NCI-H82 treated with DMSO at 0.1 percent for 48 hours (cell line): Measurements from ENCODE around the gene ADAMTS12.
"Not testable (repeated sequence)": the region's sequence is repeated elsewhere in the genome, so short reads cannot be mapped to it uniquely, and the experiment has no call there.

Experiments
- DNase-seq: peaks from one replicate; lab custom pipeline; 2025; ENCODE audit not compliant: unreplicated experiment; lab: John Stamatoyannopoulos, UW

Gene ADAMTS12

DNA sequence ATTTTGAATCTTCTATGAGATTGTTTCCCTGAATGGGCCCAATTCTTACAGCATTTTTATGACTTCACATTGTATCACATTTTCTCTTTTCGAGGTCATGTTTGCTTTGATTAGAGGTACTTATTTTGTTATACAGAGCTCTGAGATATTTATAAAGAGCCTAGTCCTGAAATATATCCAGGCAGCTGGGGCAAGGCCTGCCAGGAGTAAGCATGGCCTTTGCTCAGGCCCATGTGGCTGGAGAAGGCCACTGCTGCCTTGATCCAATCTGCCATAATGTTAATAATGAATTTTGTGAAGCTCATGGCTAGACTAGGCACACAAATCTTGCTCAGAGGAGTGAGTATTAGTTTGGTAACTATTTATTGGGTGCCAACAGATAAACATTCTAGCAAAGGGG lies 355.0 kb downstream of the ADAMTS12 start:
- no peak for DNase-seq

DNA sequence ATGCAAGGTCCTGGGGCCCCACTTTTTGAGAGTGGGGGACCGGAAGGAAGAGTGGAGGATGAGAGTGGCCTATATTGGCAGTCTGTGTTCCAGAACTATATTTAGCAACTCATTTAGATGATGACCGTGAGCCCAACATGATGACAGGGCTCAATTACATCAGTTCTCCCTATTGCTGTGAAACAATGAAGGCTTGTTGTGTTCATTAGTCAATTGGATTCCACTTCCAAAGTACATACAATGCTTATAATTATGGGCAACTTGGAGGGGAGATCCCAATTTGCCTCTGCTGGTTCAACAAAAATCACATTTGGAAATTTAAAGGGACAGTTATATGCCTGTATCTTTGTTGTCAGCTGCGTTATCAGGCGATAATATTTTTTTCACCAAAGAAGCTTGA lies 360.0 kb downstream of the ADAMTS12 start:
- no peak for DNase-seq

DNA sequence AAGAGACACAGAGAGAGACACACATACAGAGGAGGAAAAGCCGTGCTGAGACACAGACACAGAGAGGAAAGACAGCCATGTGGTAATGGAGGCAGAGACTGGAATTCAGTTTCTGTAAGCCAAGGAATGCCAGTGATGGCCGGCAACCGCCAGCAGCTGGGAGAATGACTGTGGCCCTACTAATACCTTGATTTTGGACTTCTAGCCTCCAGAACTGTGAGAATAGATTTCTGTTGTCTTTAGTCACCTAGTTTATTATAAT lies 360.8 kb downstream of the ADAMTS12 start:
- DNase-seq: no peak

DNA sequence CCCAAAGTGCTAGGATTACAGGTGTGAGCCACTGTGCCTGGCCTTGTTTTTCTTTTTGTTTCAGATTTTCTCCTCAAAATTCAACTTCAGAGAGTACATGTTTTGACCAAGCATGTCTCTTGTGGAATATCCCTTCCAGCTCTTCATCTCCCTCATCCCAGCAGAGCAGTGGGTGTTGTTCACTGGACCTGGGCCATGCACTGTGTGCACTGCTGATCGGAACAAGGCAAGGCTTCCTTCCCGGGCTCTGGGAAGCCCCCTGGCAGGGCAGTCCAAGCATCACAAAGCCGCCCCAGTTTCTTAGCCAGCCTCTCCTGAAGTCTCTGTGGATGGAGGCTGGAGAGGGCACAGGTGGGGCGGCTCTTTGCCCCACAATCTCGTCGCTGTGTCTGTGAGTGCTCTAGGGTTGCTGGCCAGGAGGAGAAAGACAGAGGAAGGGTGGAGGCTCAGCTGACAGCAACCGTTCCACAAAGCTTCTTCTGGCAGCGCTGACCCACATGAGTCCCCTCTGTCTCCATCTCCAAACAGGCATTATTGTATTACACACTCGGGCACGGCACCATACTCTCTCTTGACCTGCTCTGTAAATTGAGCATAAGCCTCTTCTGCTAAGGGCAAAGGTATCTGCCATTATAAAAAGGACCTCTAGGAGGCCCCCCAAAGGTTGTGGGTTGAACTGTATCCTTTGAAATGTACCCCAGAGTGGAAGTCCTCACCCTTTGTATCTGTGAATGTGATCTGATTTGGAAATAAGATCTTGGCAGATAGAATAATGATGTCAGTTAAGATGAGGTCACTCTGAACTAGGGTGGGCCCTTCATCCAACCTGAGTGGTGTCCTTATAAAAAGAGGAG lies 361.4 kb downstream of the ADAMTS12 start:
- no peak for DNase-seq

DNA sequence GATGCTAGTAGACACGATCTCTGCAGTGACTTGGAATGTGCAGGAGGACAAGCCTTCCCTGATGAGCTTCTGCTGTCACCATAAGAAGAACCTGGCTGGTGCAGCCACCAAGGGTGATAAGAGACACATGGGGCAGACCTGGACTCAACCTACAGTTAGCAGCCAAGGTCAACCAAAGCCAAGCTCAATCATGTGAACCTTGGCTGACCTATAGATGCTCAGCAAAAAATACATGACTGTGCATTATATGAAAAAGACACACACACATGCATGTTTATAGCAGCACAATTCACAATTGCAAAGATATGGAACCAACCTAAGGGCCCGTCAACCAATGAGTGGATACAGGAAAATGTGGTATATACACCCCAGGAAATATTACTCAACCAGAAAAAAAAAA lies 364.1 kb downstream of the ADAMTS12 start:
- no peak for DNase-seq

DNA sequence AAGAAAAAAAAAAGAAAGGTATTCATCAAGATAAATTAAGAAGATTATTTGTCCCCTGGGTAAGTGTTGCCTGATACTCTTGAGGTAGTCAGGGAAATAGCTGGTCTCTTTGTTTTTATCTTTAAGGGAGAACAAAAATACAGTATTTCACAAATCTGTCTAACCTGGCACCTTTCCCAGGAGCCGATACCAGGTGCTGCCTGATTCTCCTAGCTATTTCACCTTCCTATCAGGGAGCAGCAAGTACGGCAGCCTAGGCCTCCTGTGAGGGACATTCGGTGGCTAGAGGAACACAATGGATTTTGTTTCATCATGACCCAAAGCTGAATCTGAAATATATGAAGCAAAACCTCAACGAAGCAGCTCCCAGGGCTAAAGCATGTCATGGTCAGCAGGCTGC lies 365.0 kb downstream of the ADAMTS12 start:
- no peak for DNase-seq

DNA sequence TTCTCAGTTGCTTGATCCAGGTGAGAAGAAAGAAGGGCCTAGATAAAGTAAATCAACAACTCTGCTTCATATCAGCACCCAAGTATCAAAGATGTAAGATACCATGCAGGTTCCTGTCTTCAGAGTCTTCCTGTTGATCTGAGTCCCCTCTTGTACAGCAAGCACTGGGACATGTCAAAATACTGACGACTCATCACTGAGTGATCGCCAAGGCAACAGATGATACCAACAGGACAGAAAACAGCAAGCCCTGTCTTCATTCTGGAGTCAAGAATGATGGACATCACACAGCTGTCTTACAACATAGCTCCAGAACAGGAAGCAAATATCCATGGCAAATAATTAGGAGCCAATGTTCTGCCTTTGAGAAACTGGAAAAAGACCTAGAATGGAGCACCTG lies 367.3 kb downstream of the ADAMTS12 start:
- DNase-seq: no peak

DNA sequence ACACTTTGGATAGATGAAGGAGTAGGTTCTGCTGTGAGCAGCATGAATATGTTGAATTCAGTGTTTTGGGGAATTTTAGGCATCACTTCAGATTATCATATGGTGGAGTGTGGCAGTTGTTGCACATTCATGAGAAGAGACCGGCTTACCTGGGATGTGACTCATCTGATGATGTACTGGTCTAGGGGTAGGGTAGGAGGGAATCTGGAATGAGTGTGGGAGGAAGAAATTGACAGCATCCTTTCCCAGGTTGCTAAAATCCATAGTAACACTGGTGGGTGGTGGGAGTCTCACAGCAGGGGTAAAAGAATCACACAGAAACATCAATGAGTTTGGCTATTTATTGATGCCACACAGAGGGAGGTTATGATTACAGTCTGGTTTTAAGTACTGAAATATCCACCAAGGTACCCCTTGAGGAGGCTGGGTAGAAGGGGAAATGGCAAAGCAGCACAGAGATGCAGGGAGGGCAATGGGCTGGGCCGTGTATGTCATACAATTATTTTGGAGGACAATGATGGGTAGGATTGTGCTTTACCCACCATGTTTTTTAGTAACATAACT lies 368.5 kb downstream of the ADAMTS12 start:
- no peak for DNase-seq

DNA sequence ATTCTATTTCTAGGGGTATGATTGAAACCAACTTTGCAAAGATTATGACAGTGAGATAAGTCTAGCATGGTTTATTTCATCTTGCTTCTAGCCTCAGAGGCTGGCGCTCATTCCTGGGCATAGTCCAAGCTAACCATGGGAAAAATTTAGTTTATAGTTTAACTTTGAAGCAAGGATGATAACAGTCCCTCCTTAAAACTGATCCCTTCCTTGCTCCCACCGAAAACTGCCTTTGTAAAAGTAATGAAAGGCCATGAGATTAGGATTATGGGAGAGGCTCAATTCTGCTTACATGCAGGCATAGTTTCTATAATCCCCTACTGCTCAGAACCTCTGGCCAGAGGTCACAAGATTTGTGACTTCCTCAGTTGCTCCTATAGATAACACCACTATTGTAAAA lies 375.4 kb downstream of the ADAMTS12 start:
- no peak for DNase-seq

DNA sequence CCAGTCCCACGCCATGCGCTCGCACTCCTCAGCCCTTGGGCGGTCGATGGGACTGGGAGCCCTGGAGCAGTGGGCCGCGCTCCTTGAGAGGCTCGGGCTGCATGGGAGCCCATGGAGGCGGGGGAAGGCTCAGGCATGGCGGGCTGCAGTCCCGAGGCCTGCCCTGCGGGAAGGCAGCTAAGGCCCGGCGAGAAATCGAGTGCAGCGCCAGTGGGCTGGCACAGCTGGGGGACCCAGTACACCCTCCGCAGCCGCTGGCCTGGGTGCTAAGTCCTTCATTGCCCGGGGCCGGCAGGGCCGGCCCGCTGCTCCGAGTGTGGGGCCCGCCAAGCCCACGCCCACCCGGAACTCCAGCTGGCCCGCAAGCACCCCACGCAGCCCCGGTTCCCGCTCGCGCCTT lies 376.4 kb downstream of the ADAMTS12 start:
- not testable (repeated sequence) for DNase-seq

DNA sequence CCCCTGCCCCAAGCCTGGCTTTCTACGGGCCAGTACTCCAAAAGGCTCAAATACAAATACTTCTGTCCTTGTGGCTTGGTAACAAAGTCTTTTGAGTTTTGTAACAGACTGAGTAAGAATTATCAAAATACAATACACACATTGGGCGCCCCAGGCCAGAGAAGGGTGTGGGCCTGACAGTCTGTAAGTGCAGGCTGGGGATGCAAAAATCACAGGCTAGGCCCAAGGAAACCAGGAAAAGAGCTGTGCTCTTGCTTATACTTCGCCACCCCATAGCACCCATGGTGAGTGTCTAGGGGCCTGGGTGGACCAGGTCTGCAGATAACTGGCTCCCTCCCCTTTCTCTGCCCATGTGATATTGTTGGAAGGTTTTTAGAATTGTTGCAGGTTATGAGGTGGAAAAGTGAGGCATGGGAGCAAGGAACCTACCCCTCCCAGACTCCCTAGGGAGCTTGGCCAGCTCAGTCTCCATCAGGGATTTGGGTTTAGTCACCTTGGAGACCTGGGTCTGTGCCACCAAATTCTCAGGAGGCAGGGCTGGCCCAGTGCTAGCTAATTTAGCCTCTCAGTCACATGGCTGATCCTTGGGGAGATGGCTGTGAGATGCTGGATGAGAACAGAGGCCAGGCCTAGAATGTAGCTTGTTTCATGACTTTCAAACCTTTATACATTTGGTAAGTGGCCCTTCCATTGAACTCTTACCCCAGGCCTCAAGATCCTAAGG lies 378.2 kb downstream of the ADAMTS12 start:
- no peak for DNase-seq

DNA sequence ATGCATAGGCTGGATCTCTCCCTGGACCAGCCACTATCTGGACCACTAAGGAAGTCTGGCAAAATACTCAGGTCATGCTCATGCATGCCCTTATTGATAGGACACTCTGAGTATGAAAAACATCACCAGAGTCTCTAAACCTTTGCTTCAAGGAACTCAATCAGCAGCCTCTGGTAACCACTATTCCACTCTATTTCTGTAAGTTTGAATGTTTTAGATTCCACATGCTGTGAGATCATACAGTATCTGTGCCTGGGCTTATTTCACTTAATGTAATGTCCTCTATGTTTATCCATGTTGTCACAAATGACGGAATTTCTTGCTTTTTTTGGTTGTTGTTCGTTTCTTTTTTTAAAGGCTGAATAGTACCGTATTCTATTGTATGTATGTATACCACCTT lies 382.8 kb downstream of the ADAMTS12 start:
- no peak for DNase-seq

DNA sequence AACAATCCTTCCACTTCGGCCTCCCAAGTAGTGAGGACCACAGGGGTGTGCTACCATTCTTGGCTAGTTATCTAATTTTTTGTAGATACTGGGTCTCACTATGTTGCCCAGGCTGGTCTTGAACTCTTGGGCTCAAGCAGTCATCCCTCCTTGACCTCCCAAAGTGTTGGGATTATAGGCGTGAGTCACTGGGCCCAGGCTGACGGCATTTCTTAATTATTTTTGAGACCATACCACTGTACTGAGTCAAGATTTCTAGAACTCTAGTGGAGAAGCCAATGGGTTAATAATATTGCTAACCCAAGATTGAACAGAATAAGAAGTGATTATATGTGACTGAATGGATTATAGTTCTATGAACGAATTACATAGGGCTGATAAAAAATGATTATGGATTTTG lies 384.4 kb downstream of the ADAMTS12 start:
- DNase-seq: no peak

DNA sequence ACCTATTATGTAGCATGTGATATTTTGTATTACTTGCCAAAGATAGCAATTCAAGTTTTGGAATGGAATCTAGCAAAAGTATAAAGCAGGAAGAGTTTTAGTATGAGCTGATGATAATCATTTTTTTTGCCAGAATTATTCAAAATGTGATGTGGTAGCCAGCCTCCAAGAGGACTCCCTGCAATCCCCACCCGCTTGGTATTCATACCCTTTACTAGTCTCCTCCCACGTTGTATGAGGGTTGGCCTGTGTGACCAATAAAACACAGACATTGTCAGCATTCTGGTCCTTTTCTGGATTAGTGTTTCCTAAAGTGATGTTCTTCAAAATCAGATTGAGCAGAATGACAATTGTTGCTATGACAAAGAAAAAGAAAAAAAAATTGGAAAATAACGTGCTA lies 387.2 kb downstream of the ADAMTS12 start:
- DNase-seq: no peak

DNA sequence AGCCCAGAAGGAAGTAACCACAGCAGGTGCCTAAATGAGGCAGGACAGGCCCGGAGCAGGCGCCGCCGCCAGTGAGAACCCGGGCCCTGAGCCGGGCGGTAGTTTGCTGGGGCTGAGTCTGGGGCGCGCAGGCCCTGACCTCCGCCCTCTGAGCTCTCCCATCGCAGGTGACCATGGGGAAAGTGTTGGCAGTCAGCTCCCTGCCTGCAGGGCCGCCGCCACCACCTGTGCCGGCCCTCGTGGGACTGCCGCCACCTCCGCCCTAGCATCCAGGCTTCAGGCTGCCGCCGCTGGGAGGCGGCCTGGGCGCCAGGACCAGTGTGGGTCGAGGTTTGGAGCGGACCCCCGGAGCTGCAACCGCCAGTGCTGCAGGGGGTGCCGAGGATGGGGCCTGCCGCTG lies 389.9 kb downstream of the ADAMTS12 start:
- DNase-seq: no peak

DNA sequence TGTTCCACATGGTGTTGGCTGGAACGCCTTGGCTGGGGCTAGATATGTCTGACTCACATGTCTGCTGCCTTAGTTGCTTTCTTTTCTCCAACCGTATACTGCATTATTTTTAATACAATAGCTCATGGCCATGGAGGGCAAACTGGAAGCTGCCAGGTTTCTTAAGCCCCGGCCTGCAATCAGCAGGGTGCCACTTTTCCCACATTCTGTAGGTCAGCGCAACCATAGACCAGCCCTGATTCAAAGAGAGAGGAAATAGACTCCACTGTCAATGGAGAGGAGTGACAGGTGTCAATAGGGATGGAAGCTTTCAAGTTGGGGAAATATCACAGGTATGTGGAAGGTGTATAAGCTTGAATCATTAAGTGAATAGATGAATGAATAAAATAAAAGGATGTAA lies 390.5 kb downstream of the ADAMTS12 start:
- DNase-seq: no peak

DNA sequence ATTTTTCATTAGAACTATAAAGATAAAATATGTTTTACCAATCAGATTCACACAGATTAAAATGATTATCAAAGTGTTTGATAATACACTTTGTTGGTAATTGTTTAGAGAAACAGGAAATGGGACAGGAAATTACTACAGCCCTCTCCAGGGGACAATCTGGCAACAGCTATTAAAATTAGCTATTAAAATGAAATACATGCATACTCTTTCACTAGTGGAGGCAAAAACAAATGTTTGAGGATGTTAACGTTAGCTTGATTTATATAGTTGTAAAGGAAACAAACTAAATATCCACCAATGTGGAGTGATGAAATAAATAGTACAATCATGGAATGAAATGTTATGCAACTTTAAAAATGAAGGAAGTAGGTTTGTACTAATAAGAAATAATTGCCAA lies 397.3 kb downstream of the ADAMTS12 start:
- DNase-seq: no peak

DNA sequence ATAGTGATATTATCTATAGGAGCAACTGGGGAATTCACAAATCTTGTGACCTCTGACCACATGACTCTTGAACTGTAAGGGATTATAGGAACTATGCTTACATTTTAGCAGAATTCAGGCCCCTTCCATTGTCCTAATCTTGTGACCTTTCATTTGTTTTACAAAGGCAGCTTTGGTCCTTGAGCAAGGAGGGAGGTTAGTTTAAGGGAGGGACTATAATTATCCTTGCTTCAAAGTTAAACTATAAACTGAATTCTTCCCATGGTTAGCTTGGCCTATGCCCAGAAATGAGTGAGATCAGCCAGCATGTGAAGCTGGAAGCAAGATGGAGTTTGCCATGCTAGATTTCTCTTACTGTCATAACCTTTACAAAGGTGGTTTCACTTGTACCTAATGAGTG lies 399.8 kb downstream of the ADAMTS12 start:
- no peak for DNase-seq

DNA sequence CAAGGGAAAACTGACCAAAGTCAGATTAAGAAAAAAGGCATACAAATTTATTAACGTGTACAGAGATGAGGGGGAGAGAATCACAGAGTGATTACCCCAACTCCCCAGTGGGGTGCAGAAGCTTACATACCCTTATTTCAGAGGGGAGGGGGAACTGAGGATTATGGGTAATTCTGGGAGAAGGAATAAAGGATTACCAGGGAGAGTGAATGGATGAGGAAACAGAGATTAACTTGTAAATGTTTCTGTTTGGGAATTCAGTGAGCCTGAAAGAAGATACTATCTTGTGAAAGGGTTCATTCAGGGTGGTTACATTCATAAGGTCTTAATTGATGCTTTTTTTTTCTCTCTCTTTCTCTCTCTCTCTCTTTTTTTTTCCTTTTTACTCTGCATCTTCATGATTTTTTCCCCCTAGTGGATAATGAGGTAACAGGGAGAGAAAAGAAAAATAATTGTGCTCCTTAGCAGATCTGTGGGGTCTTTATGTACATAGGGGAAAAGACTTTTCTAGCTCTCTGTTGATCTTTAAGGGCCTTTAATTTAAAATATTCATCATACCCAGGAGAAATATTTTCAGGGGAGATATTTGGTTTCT lies 401.6 kb downstream of the ADAMTS12 start:
- DNase-seq: no peak

DNA sequence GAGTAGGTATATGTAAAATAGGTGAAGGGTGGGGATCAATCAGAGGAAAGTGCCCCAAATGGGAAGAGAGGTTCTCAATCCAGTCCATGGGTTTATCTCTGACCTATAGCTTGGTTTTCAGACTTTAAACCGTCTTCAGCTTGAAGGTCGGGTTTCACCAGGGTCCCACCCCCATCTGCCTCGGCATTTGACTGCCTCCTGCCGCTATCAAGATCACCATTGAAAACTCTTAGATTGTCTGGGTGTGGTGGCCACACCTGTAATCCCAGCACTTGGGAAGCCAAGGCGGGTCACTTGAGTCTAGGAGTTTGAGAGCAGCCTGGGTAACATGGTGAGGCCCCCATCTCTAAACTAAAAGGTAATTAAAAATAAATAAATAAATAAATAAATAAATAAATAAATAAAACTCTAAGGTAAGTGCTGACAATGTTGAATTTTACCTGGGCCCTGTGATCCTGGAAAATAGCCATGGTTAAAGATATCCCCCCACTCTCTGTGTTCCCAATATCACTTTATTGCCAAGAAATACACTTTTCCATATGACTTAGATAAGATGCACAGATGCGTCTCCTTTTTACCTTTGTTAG lies 402.2 kb downstream of the ADAMTS12 start:
- no peak for DNase-seq

DNA sequence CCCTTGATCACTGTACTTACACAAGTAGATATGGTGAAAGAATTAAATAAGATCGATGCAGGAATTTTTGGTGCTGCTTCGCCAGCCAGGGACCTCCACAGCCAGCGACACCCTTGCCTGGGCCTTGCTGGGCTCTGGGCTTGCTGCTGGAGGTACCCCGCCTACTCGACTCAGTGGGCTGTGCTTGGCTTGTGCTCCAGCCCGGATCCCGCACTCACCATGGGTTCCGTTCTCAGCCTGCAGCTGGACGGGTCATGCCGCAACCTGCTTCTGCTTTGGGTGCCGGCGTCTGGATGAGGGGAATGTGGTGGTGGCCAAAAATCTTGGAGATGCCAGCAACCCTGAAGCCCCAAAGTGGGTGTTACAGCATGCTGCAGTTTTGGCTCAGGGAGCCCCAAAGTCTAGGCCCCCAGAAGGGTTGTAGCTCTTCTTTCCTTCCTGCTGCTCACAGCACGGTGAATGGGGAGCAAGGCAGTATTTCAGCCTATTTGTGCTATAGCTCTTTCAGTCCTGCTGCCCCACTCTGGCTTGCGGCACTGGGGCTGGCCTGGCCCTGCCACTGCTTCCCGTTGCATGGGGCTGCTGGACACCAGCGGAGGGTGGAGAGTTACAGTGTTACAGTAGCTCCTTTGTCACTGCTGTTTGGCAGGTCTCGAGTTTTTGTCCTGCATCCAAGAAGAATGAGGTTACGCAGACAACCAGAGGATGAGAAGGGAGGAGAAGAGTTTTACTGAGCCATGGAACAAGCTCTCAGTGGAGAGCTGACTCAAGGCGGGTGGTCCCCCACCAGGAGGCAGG lies 403.0 kb downstream of the ADAMTS12 start:
- DNase-seq: no peak
